ENCODE data around the gene BTN1A1. TPM values are rescaled to one million over a fixed set of nuclear protein-coding genes. Genes with fewer than 3 reads are reported as not detected.

The BTN1A1 gene
- polyA plus RNA-seq, 2 of the 4 experiments (the other 2 are of a cell fraction) = not detected

DNA sequence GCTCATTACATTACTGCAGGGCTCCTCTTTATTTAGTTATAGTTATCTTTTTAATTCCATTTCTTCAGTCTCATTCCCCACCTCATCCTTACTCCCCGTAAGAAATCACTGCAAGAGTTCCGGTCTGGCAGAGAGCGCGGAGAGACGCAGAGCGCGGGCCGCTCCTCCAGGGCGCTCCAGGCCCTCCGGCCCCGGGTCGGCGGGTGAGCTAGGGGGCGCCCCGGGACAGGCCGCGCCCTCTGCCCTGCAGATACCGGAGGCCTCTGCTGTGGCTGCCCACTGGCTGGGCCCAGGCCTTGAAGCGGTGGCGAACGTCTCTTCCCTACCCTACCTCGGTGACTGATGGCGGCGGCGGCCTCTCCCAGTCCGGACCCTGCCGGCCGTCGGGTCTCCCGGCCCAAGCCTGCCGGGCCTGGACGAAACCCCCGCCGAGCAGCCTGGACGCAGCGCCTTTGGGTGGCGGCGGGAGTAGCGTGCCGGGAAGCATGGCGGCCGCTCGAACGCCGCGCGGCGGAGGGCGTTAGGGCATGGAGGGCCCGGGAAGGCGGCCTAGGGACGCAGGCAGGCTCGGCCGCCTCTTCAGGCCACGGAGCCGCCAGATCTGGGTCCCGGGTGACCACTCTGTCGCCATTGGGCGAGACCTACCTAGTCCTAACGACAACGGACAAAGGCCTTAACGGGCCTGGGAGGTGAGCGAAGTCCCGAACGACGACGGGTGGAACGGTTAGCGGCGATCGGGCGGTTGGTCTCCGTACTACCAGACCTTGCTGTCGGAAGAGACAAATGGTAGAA is 21.7 kb downstream of the BTN1A1 start (continued):
- TF ChIP-seq SREBF2 (IDR thresholded peaks at IDR 0.05) (no peak), SMC3 (IDR thresholded peaks at IDR 0.05) (peak; percentile 18; the same call in 2 of the 3 replicates), ZC3H11A (IDR thresholded peaks at IDR 0.05) (no peak), PHF8 (IDR thresholded peaks at IDR 0.05; ENCODE audit: borderline replicate concordance, low read depth) (peak; percentile 83), HOXB13 (CRISPR knock-in tag; IDR thresholded peaks at IDR 0.05; ENCODE audit: low read depth) (peak; percentile 68; the same call in 1 of the 2 replicates), TFCP2L1 (CRISPR knock-in tag; IDR thresholded peaks at IDR 0.05) (no peak), ESRRA (IDR thresholded peaks at IDR 0.05; ENCODE audit: borderline replicate concordance, low read length) (no peak), TP53 (CRISPR knock-in tag; IDR thresholded peaks at IDR 0.05) (0 out of 2 replicates have a peak, but pooled peaks have one; percentile 70), JUN (IDR thresholded peaks at IDR 0.05) (peak in 1 of 2 experiments; percentile 78; a peak in 2 of 5 replicates), MAZ (IDR thresholded peaks at IDR 0.05; ENCODE audit: borderline replicate concordance, low read depth, low read length) (0 out of 2 replicates have a peak, but pooled peaks have one; percentile 12), NR3C1 (IDR thresholded peaks at IDR 0.05) (no peak), JUNB (IDR thresholded peaks at IDR 0.05) (no peak), POLR2A (IDR thresholded peaks at IDR 0.05; ENCODE audit: low read length) (peak; percentile 61), MAFK (IDR thresholded peaks at IDR 0.05; ENCODE audit: partially characterized antibody) (no peak), CBX8 (IDR thresholded peaks at IDR 0.05) (no peak), RCOR1 (IDR thresholded peaks at IDR 0.05; ENCODE audit: low read depth, low read length) (no peak), ZSCAN20 (CRISPR knock-in tag; IDR thresholded peaks at IDR 0.05) (no peak), KDM1A (IDR thresholded peaks at IDR 0.05; ENCODE audit: low read depth) (no peak), EHMT2 (IDR thresholded peaks at IDR 0.05; ENCODE audit: low read depth) (no peak), RFX5 (IDR thresholded peaks at IDR 0.05) (no peak), POLR2AphosphoS2 (conservative IDR thresholded peaks at IDR 0.05; ENCODE audit: low read length) (no peak), HOXA7 (CRISPR knock-in tag; IDR thresholded peaks at IDR 0.05) (no peak), CHD2 (IDR thresholded peaks at IDR 0.05; ENCODE audit: low read length, partially characterized antibody) (no peak)
- TF ChIP-seq, protein P1, sequence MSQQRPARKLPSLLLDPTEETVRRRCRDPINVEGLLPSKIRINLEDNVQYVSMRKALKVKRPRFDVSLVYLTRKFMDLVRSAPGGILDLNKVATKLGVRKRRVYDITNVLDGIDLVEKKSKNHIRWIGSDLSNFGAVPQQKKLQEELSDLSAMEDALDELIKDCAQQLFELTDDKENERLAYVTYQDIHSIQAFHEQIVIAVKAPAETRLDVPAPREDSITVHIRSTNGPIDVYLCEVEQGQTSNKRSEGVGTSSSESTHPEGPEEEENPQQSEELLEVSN (IDR thresholded peaks at IDR 0.05; ENCODE audit: borderline replicate concordance, low read depth) = peak; percentile 89; the same call in 1 of the 2 replicates
- TF ChIP-seq, protein P2, sequence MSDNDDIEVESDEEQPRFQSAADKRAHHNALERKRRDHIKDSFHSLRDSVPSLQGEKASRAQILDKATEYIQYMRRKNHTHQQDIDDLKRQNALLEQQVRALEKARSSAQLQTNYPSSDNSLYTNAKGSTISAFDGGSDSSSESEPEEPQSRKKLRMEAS (IDR thresholded peaks at IDR 0.05) = peak; percentile 91
- TF ChIP-seq, protein P3, sequence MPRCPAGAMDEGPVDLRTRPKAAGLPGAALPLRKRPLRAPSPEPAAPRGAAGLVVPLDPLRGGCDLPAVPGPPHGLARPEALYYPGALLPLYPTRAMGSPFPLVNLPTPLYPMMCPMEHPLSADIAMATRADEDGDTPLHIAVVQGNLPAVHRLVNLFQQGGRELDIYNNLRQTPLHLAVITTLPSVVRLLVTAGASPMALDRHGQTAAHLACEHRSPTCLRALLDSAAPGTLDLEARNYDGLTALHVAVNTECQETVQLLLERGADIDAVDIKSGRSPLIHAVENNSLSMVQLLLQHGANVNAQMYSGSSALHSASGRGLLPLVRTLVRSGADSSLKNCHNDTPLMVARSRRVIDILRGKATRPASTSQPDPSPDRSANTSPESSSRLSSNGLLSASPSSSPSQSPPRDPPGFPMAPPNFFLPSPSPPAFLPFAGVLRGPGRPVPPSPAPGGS (IDR thresholded peaks at IDR 0.05) = no peak
- TF ChIP-seq, protein P4, sequence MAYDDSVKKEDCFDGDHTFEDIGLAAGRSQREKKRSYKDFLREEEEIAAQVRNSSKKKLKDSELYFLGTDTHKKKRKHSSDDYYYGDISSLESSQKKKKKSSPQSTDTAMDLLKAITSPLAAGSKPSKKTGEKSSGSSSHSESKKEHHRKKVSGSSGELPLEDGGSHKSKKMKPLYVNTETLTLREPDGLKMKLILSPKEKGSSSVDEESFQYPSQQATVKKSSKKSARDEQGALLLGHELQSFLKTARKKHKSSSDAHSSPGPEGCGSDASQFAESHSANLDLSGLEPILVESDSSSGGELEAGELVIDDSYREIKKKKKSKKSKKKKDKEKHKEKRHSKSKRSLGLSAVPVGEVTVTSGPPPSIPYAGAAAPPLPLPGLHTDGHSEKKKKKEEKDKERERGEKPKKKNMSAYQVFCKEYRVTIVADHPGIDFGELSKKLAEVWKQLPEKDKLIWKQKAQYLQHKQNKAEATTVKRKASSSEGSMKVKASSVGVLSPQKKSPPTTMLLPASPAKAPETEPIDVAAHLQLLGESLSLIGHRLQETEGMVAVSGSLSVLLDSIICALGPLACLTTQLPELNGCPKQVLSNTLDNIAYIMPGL (CRISPR knock-in tag; IDR thresholded peaks at IDR 0.05; ENCODE audit: borderline replicate concordance) = peak; percentile 99
- TF ChIP-seq, protein P5, sequence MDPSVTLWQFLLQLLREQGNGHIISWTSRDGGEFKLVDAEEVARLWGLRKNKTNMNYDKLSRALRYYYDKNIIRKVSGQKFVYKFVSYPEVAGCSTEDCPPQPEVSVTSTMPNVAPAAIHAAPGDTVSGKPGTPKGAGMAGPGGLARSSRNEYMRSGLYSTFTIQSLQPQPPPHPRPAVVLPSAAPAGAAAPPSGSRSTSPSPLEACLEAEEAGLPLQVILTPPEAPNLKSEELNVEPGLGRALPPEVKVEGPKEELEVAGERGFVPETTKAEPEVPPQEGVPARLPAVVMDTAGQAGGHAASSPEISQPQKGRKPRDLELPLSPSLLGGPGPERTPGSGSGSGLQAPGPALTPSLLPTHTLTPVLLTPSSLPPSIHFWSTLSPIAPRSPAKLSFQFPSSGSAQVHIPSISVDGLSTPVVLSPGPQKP (IDR thresholded peaks at IDR 0.05; ENCODE audit: low read depth, low read length) = no peak
- TF ChIP-seq, protein P6, sequence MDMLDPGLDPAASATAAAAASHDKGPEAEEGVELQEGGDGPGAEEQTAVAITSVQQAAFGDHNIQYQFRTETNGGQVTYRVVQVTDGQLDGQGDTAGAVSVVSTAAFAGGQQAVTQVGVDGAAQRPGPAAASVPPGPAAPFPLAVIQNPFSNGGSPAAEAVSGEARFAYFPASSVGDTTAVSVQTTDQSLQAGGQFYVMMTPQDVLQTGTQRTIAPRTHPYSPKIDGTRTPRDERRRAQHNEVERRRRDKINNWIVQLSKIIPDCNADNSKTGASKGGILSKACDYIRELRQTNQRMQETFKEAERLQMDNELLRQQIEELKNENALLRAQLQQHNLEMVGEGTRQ (IDR thresholded peaks at IDR 0.05) = no peak
